H1 (cell line): Measurements from ENCODE around the gene TUBE1. TPM values are rescaled to one million over a fixed set of nuclear protein-coding genes. Genes with fewer than 3 reads are reported as not detected.

Experiments
- CTCF ChIA-PET: fragments of 300-600 bp; sonication (Branson Sonifier 250); formaldehyde crosslinking; loops from one replicate; lab custom pipeline; 2021; ENCODE audit not compliant: partially characterized antibody; lab: Charles Lee
- POLR2A ChIA-PET: fragments of 300-600 bp; sonication (Branson Sonifier 250); formaldehyde crosslinking; loops from one replicate; lab custom pipeline; 2021; ENCODE audit warnings: inconsistent platforms; ENCODE audit not compliant: partially characterized antibody; lab: Charles Lee
- DNase-seq, 2 experiments: peaks; one replicate each; pipeline versions ENCODE4 v3.0.0 to v3.0.0-alpha.2; 2010 to 2022; ENCODE audit warnings: low spot score in 2 of 2, low read depth in 1 of 2, mixed read lengths in 1 of 2
- FAIRE-seq: peaks from 2 replicates; lab custom pipeline; 2011; peaks lifted over from hg19 to GRCh38; lab: Jason Lieb, UNC
- H2AFZ ChIP-seq: 2 replicates; pipeline ENCODE4 v1.8.1; 2012; ENCODE audit warnings: low read length, inconsistent platforms
- H2AK5ac ChIP-seq: 2 replicates; pipeline ENCODE4 v1.6.1; 2013; ENCODE audit warnings: low read depth, low read length
- H2BK120ac ChIP-seq: replicated peaks from 2 replicates; pipeline ENCODE3; 2013; ENCODE audit warnings: low read depth, low read length, inconsistent platforms
- H2BK12ac ChIP-seq: 2 replicates; pipeline ENCODE4 v1.6.1; 2013; ENCODE audit warnings: low read depth, low read length
- H2BK15ac ChIP-seq: 2 replicates; pipeline ENCODE4 v1.6.1; 2013; ENCODE audit warnings: low read length
- H2BK20ac ChIP-seq: 2 replicates; pipeline ENCODE4 v1.6.1; 2013; ENCODE audit warnings: low read length
- H2BK5ac ChIP-seq: 2 replicates; pipeline ENCODE4 v1.6.1; 2013; ENCODE audit warnings: low read depth, low read length
- H3K14ac ChIP-seq: 2 replicates; pipeline ENCODE4 v1.6.1; 2013; ENCODE audit warnings: inconsistent platforms; ENCODE audit not compliant: insufficient read length
- H3K18ac ChIP-seq: 2 replicates; pipeline ENCODE4 v1.6.1; 2013; ENCODE audit warnings: low read length; ENCODE audit errors: extremely low read depth
- H3K23ac ChIP-seq: 2 replicates; pipeline ENCODE4 v1.6.1; 2013; ENCODE audit warnings: inconsistent platforms; ENCODE audit not compliant: insufficient read length
- H3K23me2 ChIP-seq: 2 replicates; pipeline ENCODE4 v1.6.1; 2013; ENCODE audit warnings: low read depth, low read length
- H3K27ac ChIP-seq: 2 replicates; pipeline ENCODE4 v1.6.1; 2011; ENCODE audit warnings: low read depth, low read length, inconsistent platforms
- H3K27me3 ChIP-seq, 4 experiments: replicated peaks in 1 of 4; 1 replicate in 1 of 4; 2 replicates in 3 of 4; pipeline versions ENCODE4 v1.6.1 to v1.8.1; 2011 to 2013; ENCODE audit warnings: low read length in 3 of 4, mild to moderate bottlenecking in 3 of 4, inconsistent platforms in 2 of 4, mixed read lengths in 2 of 4, moderate library complexity in 1 of 4; ENCODE audit not compliant: control insufficient read depth in 3 of 4, insufficient read depth in 3 of 4; ENCODE audit errors: extremely low read depth in 1 of 4
- H3K36me3 ChIP-seq, 4 experiments: 2 replicates each; pipeline versions ENCODE4 v1.6.1 to v1.8.1; 2011 to 2013; ENCODE audit warnings: mild to moderate bottlenecking in 4 of 4, low read length in 3 of 4, moderate library complexity in 2 of 4, control low read depth in 1 of 4, inconsistent platforms in 1 of 4; ENCODE audit not compliant: insufficient read depth in 4 of 4, control insufficient read depth in 2 of 4
- H3K4ac ChIP-seq: replicated peaks from 2 replicates; pipeline ENCODE3; 2013; ENCODE audit warnings: low read length, low read depth, mixed read lengths, inconsistent platforms; ENCODE audit not compliant: insufficient read length
- H3K4me1 ChIP-seq, 4 experiments: replicated peaks in 1 of 4; 1 replicate in 1 of 4; 2 replicates in 3 of 4; pipeline versions ENCODE4 v1.6.1 to v1.8.1; 2011 to 2013; ENCODE audit warnings: low read length in 3 of 4, inconsistent platforms in 2 of 4, mixed read lengths in 1 of 4; ENCODE audit not compliant: insufficient read depth in 4 of 4, control insufficient read depth in 3 of 4
- H3K4me2 ChIP-seq, 2 experiments: 2 replicates each; pipeline versions ENCODE4 v1.6.1 to v1.8.1; 2011 to 2013; ENCODE audit warnings: low read depth in 2 of 2, low read length in 2 of 2, control low read depth in 1 of 2, inconsistent platforms in 1 of 2, mild to moderate bottlenecking in 1 of 2; ENCODE audit not compliant: insufficient read depth in 1 of 2
- H3K4me3 ChIP-seq, 4 experiments: fragments of 200-600, 300-600 bp in 1 of 4; sonication (generic), shearing (Covaris generic), sonication (Bioruptor Twin) in 1 of 4; 2 replicates each; pipeline versions ENCODE4 v1.5.1 to v1.8.1; 2011 to 2016; ENCODE audit warnings: low read length in 4 of 4, low read depth in 3 of 4, control low read depth in 2 of 4, inconsistent platforms in 2 of 4, mild to moderate bottlenecking in 2 of 4, mixed read lengths in 1 of 4, moderate library complexity in 1 of 4; ENCODE audit not compliant: insufficient read depth in 2 of 4; ENCODE audit errors: extremely low read depth in 1 of 4
- H3K56ac ChIP-seq: replicated peaks from 2 replicates; pipeline ENCODE3; 2013; ENCODE audit warnings: low read depth, mild to moderate bottlenecking, mixed read lengths, low read length, inconsistent platforms; ENCODE audit not compliant: insufficient read length
- H3K79me1 ChIP-seq: 2 replicates; pipeline ENCODE4 v1.6.1; 2013; ENCODE audit warnings: low read depth, low read length, control low read depth
- H3K79me2 ChIP-seq, 2 experiments: 2 replicates each; pipeline versions ENCODE4 v1.6.1 to v1.8.1; 2012 to 2013; ENCODE audit warnings: low read length in 2 of 2, mild to moderate bottlenecking in 2 of 2, inconsistent platforms in 1 of 2; ENCODE audit not compliant: insufficient read depth in 2 of 2, control insufficient read depth in 1 of 2
- H3K9ac ChIP-seq, 4 experiments: replicated peaks in 1 of 4; 1 replicate in 1 of 4; 2 replicates in 3 of 4; pipeline versions ENCODE4 v1.6.1 to v1.8.1; 2011 to 2013; ENCODE audit warnings: low read depth in 3 of 4, low read length in 3 of 4, control low read depth in 2 of 4, mild to moderate bottlenecking in 2 of 4, moderate library complexity in 2 of 4, inconsistent platforms in 1 of 4; ENCODE audit errors: extremely low read depth in 1 of 4
- H3K9me3 ChIP-seq, 2 experiments: 2 replicates each; pipeline versions ENCODE4 v1.6.1 to v1.8.1; 2012 to 2013; ENCODE audit warnings: mild to moderate bottlenecking in 2 of 2, moderate library complexity in 2 of 2, control low read depth in 1 of 2, inconsistent platforms in 1 of 2, low read depth in 1 of 2, low read length in 1 of 2, mixed read lengths in 1 of 2; ENCODE audit not compliant: insufficient read depth in 2 of 2
- H4K20me1 ChIP-seq, 2 experiments: replicated peaks in 1 of 2; 2 replicates each; pipeline versions ENCODE3 to v1.8.1; 2011 to 2013; ENCODE audit warnings: inconsistent platforms in 2 of 2, low read length in 2 of 2, mild to moderate bottlenecking in 1 of 2; ENCODE audit not compliant: insufficient read depth in 2 of 2, control insufficient read depth in 1 of 2
- H4K5ac ChIP-seq: 2 replicates; pipeline ENCODE4 v1.6.1; 2013; ENCODE audit warnings: low read length, low read depth, mixed read lengths, inconsistent platforms; ENCODE audit not compliant: insufficient read length
- H4K8ac ChIP-seq: 2 replicates; pipeline ENCODE4 v1.8.0; 2013; ENCODE audit warnings: mild to moderate bottlenecking, moderate library complexity, low read length, inconsistent platforms; ENCODE audit not compliant: insufficient read depth; ENCODE audit errors: extremely low read depth
- H4K91ac ChIP-seq: replicated peaks from 2 replicates; pipeline ENCODE3; 2013; ENCODE audit warnings: low read length, mixed read lengths, inconsistent platforms; ENCODE audit not compliant: insufficient read length
- BCL11A ChIP-seq, 2 experiments: IDR thresholded peaks; one replicate each; pipeline ENCODE4 v1.6.1; 2011; ENCODE audit warnings: low read depth in 2 of 2, low read length in 2 of 2, mild to moderate bottlenecking in 2 of 2
- FOSL1 ChIP-seq: IDR thresholded peaks from 2 replicates; pipeline ENCODE4 v1.6.1; 2011; ENCODE audit warnings: mild to moderate bottlenecking, low read depth, low read length, moderate library complexity; ENCODE audit not compliant: insufficient read depth
- SP2 ChIP-seq: IDR thresholded peaks from 2 replicates; pipeline ENCODE4 v1.6.1; 2012; ENCODE audit warnings: mild to moderate bottlenecking, low read length, inconsistent platforms
- TEAD4 ChIP-seq: IDR thresholded peaks from 2 replicates; pipeline ENCODE4 v1.6.1; 2012; ENCODE audit warnings: low read depth, low read length, inconsistent platforms, mixed read lengths
- USF2 ChIP-seq: IDR thresholded peaks from 2 replicates; pipeline ENCODE4 v1.6.1; 2011; ENCODE audit warnings: low read length, improper control_type of control experiment
- WGBS, 2 experiments: shearing (Covaris generic) in 1 of 2; methylation state at CpG; one replicate each; pipeline versions ENCODE4 v1.1.6 to v1.1.7; 2013 to 2015; ENCODE audit warnings: low lambda C conversion rate in 2 of 2, mixed read lengths in 2 of 2, inconsistent platforms in 1 of 2, low coverage in 1 of 2, missing lambda C conversion rate in 1 of 2; ENCODE audit not compliant: insufficient replicate concordance in 2 of 2, insufficient coverage in 1 of 2, insufficient read length in 1 of 2; ENCODE audit errors: extremely low coverage in 1 of 2, missing lambda C conversion rate in 1 of 2; 5-methylcytosine and 5-hydroxymethylcytosine counted together
- polyA plus RNA-seq, 7 experiments: library from polyadenylated mRNA; depleted of rRNA in 3 of 7; stranded (reverse) in 5 of 7; unstranded in 2 of 7; fragments of >200 nt in 5 of 7; fragments of 200-250 nt in 2 of 7; gene quantifications; 1 replicate in 5 of 7; 2 replicates in 1 of 7; 4 replicates in 1 of 7; pipeline versions ENCODE4 v1.2.1 to v1.2.3, GENCODE V29; 2011 to 2013; ENCODE audit warnings: missing spikeins in 2 of 7, mixed read lengths in 2 of 7
- total RNA-seq: library from RNA; stranded (reverse); fragmentation: NEBNext Ultra II Directional; extraction: Animal tissue kit (Norgen Biotek cat#: 25700); gene quantifications from 2 replicates; pipeline ENCODE4 v1.2.1, GENCODE V29; 2021

TUBE1 gene
- total and polyA plus RNA-seq, 2 of the 8 experiments (the other 6 are each of a cell fraction or from before 2014, with no cell fraction given): 8.0 to 15.9 TPM

GRCh38 chr6:112066606-112067005 lies 20.7 kb downstream of the TUBE1 start:
- Histone ChIP-seq H3K4me2 (no peak overlapping the region), H3K56ac (no peak overlapping the region), H2BK15ac (no peak overlapping the region), H2BK5ac (no peak overlapping the region), H3K79me1 (no peaks in the 10 kb centered on the region), H3K14ac (no peak overlapping the region), H4K91ac (no peak overlapping the region), H3K23ac (no peak overlapping the region), H2BK12ac (no peak overlapping the region), H3K36me3 (peaks cover 0 to 3% (median 0%) of the 10 kb centered on the region in 4 experiments; a peak in 2 of 8 replicates), H2AK5ac (no peak overlapping the region), H2AFZ (no peak overlapping the region), H4K20me1 (no peaks in the 10 kb centered on the region), H2BK120ac (no peak overlapping the region), H4K8ac (no peak overlapping the region), H3K18ac (no peak overlapping the region), H3K9me3 (no peaks in the 10 kb centered on the region), H3K9ac (no peak overlapping the region), H3K4ac (no peak overlapping the region), H3K4me3 (no peak overlapping the region), H3K27me3 (no peaks in the 10 kb centered on the region), H3K23me2 (peaks cover 2% of the 10 kb centered on the region; the same call in 1 of the 2 replicates), H3K4me1 (no peaks in the 10 kb centered on the region)
- CTCF ChIA-PET: interaction anchor here (0.5 to 1.1 kb wide), 3 partner anchors 14 to 274 kb away, joined by 3 read pairs; no protein-coding TSS in a partner anchor
- 92% methylated on average over 3 of the region's 3 CpGs; no CpG with 5 or more reads in 1 of the 2 experiments for WGBS, 2 experiments
- FAIRE-seq (no peak), DNase-seq (no peak)
- TF ChIP-seq BCL11A (IDR thresholded peaks at IDR 0.05; ENCODE audit: low read depth in 2 of 2, low read length in 2 of 2) (no peak), TEAD4 (no peak), FOSL1 (no peak), USF2 (no peak), SP2 (no peak)
- TF ChIP-seq, all 59 proteins: peak for 0
- POLR2A ChIA-PET: interaction anchor here (0.7 to 1.2 kb wide), 2 partner anchors 11 to 20 kb away, joined by 3 to 4 read pairs; partner anchors contain the start of genes FAM229B and TUBE1
- no peak overlapping the region for H4K5ac ChIP-seq
- no peaks in the 10 kb centered on the region for H3K79me2 ChIP-seq
- H2BK20ac ChIP-seq: no peak overlapping the region
- no peak overlapping the region for H3K27ac ChIP-seq
